Heart left ventricle (tissue), 16 donors: ENCODE measurements around the gene RAP1GAP. TPM values are rescaled to one million over a fixed set of nuclear protein-coding genes. Genes with fewer than 3 reads are reported as not detected.

Experiments
- ATAC-seq, 4 donors: fragments of 200-7000 bp; cut with Tn5 transposase; one replicate each; pipeline ENCODE4 v1.9.1; 2020 to 2022; ENCODE audit warnings: moderate library complexity in 4 of 4, mild to moderate bottlenecking in 3 of 4, moderate number of reproducible peaks in 1 of 4
- DNase-seq, 5 donors: peaks; one replicate each; pipeline ENCODE4 v3.0.0-alpha.2; 2020
- H3K27ac ChIP-seq, 12 donors: fragments of 200-600 bp; sonication (generic) in 4 of 12; one replicate each; pipeline versions ENCODE4 v1.5.0 to v1.8.0; 2016 to 2022; ENCODE audit warnings: mild to moderate bottlenecking in 2 of 12
- H3K27me3 ChIP-seq, 9 donors: fragments of 200-600 bp; sonication (generic) in 2 of 9; one replicate each; pipeline versions ENCODE4 v1.5.1 to v1.8.0; 2016 to 2022; ENCODE audit warnings: mild to moderate bottlenecking in 3 of 9
- H3K36me3 ChIP-seq, 9 donors: fragments of 200-600 bp; sonication (generic) in 2 of 9; one replicate each; pipeline versions ENCODE4 v1.5.0 to v1.8.0; 2018 to 2022; ENCODE audit warnings: mild to moderate bottlenecking in 2 of 9
- H3K4me1 ChIP-seq, 12 donors: fragments of 200-600 bp; sonication (generic) in 4 of 12; one replicate each; pipeline versions ENCODE4 v1.5.0 to v1.8.0; 2016 to 2022; ENCODE audit warnings: mild to moderate bottlenecking in 3 of 12
- H3K4me3 ChIP-seq, 12 donors: fragments of 200-600 bp; sonication (generic) in 4 of 12; one replicate each; pipeline versions ENCODE4 v1.5.0 to v1.8.0; 2017 to 2022; ENCODE audit warnings: mild to moderate bottlenecking in 9 of 12, moderate library complexity in 4 of 12
- H3K9me3 ChIP-seq, 12 donors: fragments of 200-600 bp; sonication (generic) in 4 of 12; one replicate each; pipeline versions ENCODE4 v1.5.0 to v1.8.0; 2016 to 2022; ENCODE audit warnings: mild to moderate bottlenecking in 1 of 12
- POLR2A ChIP-seq, 2 donors: fragments of 450-650 bp; IDR thresholded peaks; one replicate each; pipeline ENCODE4 v1.6.1; 2017; ENCODE audit warnings: antibody characterized with exemption in 2 of 2, mild to moderate bottlenecking in 2 of 2, moderate library complexity in 2 of 2
- WGBS, 4 donors: extraction: QIAGEN DNeasy Blood & Tissue Kit in 2 of 4; methylation state at CpG; one replicate each; pipeline versions ENCODE4 v1.1.5 to v1.1.7; 2013 to 2018; 5-methylcytosine and 5-hydroxymethylcytosine counted together
- intact Hi-C, 10 donors: fragments of 100-400 bp; cut with DNase I; formaldehyde crosslinking; loops; one replicate each; pipeline versions ENCODE4 v1.11.1 to v1.14.2; 2022
- polyA plus RNA-seq, 2 donors: library from polyadenylated mRNA; stranded (reverse); fragments of 200-250 nt; gene quantifications; one replicate each; pipeline ENCODE4 v1.2.3, GENCODE V29; 2013
- total RNA-seq, 9 donors: library from RNA; depleted of rRNA in 2 of 9; stranded (reverse); fragments of >200 nt in 2 of 9; fragmentation: NEBNext Ultra II Directional in 3 of 9; extraction: Animal tissue kit (Norgen Biotek cat#: 25700) in 3 of 9; gene quantifications; one replicate each; pipeline versions ENCODE4 v1.1.0 to v1.2.4, GENCODE V29; 2016 to 2023
- TF ChIP-seq, protein P1 (sequence below), 12 donors: fragments of 200-600 bp; sonication (generic) in 4 of 12; IDR thresholded peaks; one replicate each; pipeline versions ENCODE4 v1.5.0 to v1.8.0; 2018 to 2022; ENCODE audit warnings: antibody characterized with exemption in 12 of 12, mild to moderate bottlenecking in 5 of 12
- donor health status: ischemic (EF 13 %, LVEDD 7.1; RV severe dilation, severe dysfunction).
- donor health status: healthy with polysubstance abuse.
- donor health status: DM: no; HTN: yes; CAD: no.
- donor health status: DM: no; HTN: no; CAD: no.
- donor health status: ischemic (EF 25% LVEDD 6.9; RV normal size, moderate dysfunction).
- donor health status: ischemic (EF 25% LVEDD 5.7; RV mildly dilated, moderate dysfunction).
- donor health status: healthy.
- donor health status: DM: yes; HTN: yes; CAD: no.
- donor health status: ischemic (EF 35%, LVEDD 5.7; RV mildly dilated, moderate dysfunction).
- donor health status: nonischemic (EF 11% LVEDD 7.7; RV severe dilation, severe dysfunction).
- donor health status: DM: yes; HTN: yes; CAD: no.
- donor health status: PGD.
- donor health status: ischemic (EF 29% LVEDD 5.4; RV normal size, mild dysfunction).
- donor health status: nonischemic (EF 23%, LVEDD 6.1; RV moderate dilation, normal function).

RAP1GAP gene
- total and polyA plus RNA-seq, 11 donors, result 0.75 to 8.0 (median 3.8) TPM

DNA sequence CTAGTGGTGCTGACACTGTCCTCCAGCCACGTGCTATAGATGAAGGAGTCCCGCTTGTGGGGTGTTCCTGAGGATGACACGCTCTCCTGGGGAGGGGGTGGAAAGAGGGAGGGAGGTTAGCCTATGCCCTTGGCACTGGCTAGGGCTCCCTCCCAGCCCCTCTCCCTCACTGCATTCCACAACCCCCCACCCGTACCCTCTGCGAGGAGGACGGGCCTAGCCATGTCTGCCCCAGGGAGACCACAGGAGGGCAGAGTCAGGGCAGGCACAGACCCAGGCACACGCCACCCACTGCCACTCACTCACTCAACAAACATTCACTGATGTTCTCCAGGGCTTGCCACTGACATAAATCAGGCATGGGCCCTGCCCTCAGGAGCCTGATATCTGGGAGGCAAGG is 70.7 kb downstream of the RAP1GAP start:
- H3K27ac ChIP-seq, result no peak overlapping the region
- no peak for ATAC-seq
- intact Hi-C loops, result loop anchor here in 2 of 10 donors (5.0 to 10.0 kb wide), 3 partner anchors 59 to 344 kb away; no protein-coding TSS in a partner anchor
- H3K27me3 ChIP-seq, result peaks cover 0 to 3% (median 0%) of the 10 kb centered on the region in 9 donors
- TF ChIP-seq, protein P1, sequence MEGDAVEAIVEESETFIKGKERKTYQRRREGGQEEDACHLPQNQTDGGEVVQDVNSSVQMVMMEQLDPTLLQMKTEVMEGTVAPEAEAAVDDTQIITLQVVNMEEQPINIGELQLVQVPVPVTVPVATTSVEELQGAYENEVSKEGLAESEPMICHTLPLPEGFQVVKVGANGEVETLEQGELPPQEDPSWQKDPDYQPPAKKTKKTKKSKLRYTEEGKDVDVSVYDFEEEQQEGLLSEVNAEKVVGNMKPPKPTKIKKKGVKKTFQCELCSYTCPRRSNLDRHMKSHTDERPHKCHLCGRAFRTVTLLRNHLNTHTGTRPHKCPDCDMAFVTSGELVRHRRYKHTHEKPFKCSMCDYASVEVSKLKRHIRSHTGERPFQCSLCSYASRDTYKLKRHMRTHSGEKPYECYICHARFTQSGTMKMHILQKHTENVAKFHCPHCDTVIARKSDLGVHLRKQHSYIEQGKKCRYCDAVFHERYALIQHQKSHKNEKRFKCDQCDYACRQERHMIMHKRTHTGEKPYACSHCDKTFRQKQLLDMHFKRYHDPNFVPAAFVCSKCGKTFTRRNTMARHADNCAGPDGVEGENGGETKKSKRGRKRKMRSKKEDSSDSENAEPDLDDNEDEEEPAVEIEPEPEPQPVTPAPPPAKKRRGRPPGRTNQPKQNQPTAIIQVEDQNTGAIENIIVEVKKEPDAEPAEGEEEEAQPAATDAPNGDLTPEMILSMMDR (IDR thresholded peaks at IDR 0.05), result no peak
- TF ChIP-seq POLR2A (IDR thresholded peaks at IDR 0.05), result no peak
- no peak for DNase-seq
- H3K4me3 ChIP-seq, result no peak overlapping the region
- H3K36me3 ChIP-seq, result no peaks in the 10 kb centered on the region
- no peaks in the 10 kb centered on the region for H3K9me3 ChIP-seq
- 73 to 85% (median 76%) methylated on average over 7 of the region's 7 CpGs; no CpG with 5 or more reads in 1 of the 4 donors for WGBS, 4 donors
- no peaks in the 10 kb centered on the region for H3K4me1 ChIP-seq

DNA sequence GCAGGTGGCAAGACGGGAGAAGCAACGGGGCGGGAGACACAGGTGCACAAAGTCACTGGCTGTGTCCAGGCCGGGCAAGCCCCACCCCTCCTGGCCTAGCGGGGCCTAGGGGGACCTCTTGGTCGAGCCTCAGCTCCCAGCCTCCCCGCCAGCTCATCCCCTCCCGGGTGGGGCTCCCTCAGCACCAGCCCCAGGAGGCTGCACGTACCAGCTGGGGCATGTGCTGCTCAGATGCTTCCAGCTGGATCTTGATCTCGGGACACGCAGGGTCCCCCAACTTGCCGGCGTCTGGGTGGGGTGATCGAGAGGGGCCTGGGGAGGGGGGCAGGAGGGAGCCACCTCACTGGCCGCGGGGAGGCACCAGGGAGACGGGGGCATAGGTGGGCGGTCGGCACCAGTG is 71.4 kb downstream of the RAP1GAP start:
- ATAC-seq, result no peak
- Histone ChIP-seq H3K9me3 (no peaks in the 10 kb centered on the region), H3K36me3 (no peaks in the 10 kb centered on the region), H3K27me3 (peaks cover 0 to 3% (median 0%) of the 10 kb centered on the region in 9 donors), H3K4me3 (no peak overlapping the region), H3K27ac (no peak overlapping the region), H3K4me1 (no peaks in the 10 kb centered on the region)
- TF ChIP-seq, protein P1 (IDR thresholded peaks at IDR 0.05), result no peak
- no peak for TF ChIP-seq POLR2A (IDR thresholded peaks at IDR 0.05)
- DNase-seq, result no peak
- 85 to 89% (median 88%) methylated on average over 7 to 19 of the region's 19 CpGs for WGBS, 4 donors
- intact Hi-C loops, result loop anchor here in 2 of 10 donors (5.0 to 10.0 kb wide), 3 partner anchors 60 to 343 kb away; no protein-coding TSS in a partner anchor

DNA sequence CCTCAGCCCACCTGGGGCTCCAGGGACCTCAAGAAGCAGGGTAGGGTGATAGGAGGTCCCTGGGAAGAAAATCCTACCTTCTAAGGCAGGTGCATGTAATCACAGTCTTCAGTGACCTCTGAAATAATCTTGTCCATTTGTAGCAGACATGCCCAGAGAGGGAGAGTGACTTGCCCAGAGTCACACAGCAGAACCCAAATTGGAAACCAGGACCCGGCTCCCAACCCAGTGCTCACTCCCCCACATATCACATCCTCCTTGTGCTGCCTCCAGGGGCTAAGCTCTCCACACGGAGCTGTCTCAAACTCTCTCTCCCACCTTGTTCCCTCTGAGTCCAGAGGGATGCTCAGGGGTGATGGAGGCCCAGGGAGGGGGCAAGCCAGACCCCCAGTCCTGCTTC is 72.5 kb downstream of the RAP1GAP start:
- TF ChIP-seq, protein P1 (IDR thresholded peaks at IDR 0.05), result no peak
- no peak for TF ChIP-seq POLR2A (IDR thresholded peaks at IDR 0.05)
- Histone ChIP-seq H3K27ac (no peak overlapping the region), H3K9me3 (no peaks in the 10 kb centered on the region), H3K36me3 (no peaks in the 10 kb centered on the region), H3K27me3 (no peaks in the 10 kb centered on the region), H3K4me3 (no peak overlapping the region), H3K4me1 (no peaks in the 10 kb centered on the region)
- 61 to 80% (median 74%) methylated on average over 2 of the region's 2 CpGs for WGBS, 4 donors
- DNase-seq (no peak), ATAC-seq (no peak)
- intact Hi-C loops, result loop anchor here in 2 of 10 donors (5.0 to 10.0 kb wide), 3 partner anchors 61 to 342 kb away; no protein-coding TSS in a partner anchor

DNA sequence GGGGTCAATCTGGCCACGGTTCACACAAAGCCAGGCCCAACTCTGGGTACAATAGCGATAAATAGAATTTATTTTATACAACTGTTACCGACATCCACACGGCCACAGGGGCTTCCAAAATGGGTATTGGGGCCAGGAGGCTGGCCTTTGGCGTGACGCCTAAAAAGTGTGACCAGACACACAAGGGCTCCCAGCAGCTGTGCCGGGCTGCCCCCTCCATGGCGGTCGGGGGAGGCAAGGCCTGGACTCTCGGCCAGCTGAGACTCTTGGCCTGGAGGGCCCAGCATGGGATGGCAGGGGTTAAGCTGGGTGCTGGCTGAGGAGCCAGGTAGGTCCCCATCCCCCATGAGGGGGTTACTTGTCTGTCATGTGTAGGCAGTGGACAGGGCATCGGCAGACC is 73.0 kb downstream of the RAP1GAP start:
- ATAC-seq, result no peak
- H3K36me3 ChIP-seq, result no peaks in the 10 kb centered on the region
- H3K27ac ChIP-seq, result no peak overlapping the region
- no peak for DNase-seq
- TF ChIP-seq POLR2A (IDR thresholded peaks at IDR 0.05), result no peak
- TF ChIP-seq, protein P1 (IDR thresholded peaks at IDR 0.05), result no peak
- intact Hi-C loops, result loop anchor here in 2 of 10 donors (5.0 to 10.0 kb wide), 3 partner anchors 61 to 341 kb away; no protein-coding TSS in a partner anchor
- no peaks in the 10 kb centered on the region for H3K9me3 ChIP-seq
- no peaks in the 10 kb centered on the region for H3K27me3 ChIP-seq
- H3K4me3 ChIP-seq, result no peak overlapping the region
- 78 to 88% (median 81%) methylated on average over 6 to 11 of the region's 11 CpGs for WGBS, 4 donors
- no peaks in the 10 kb centered on the region for H3K4me1 ChIP-seq
